Mesodermal cell (in vitro differentiated cells): ENCODE results near the gene DHRS13.
"Not testable (repeated sequence)": the region's sequence is repeated elsewhere in the genome, so short reads cannot be mapped to it uniquely, and the experiment has no call there.

Experiments
- H3K27ac ChIP-seq: 2 replicates; pipeline ENCODE4 v1.7.0; 2013; ENCODE audit warnings: mild to moderate bottlenecking, low read depth, low read length, moderate library complexity; ENCODE audit not compliant: severe bottlenecking
- H3K36me3 ChIP-seq: 2 replicates; pipeline ENCODE4 v1.7.1; 2013; ENCODE audit warnings: mild to moderate bottlenecking, low read length, moderate library complexity; ENCODE audit not compliant: control insufficient read depth, insufficient read depth
- H3K4me1 ChIP-seq: one replicate; pipeline ENCODE4 v1.7.1; 2013; ENCODE audit warnings: mild to moderate bottlenecking, low read length; ENCODE audit not compliant: insufficient read depth, control insufficient read depth, poor library complexity, severe bottlenecking
- H3K4me3 ChIP-seq: 2 replicates; pipeline ENCODE4 v1.7.0; 2013; ENCODE audit warnings: low read length, control low read depth, mild to moderate bottlenecking; ENCODE audit not compliant: insufficient read depth, poor library complexity, severe bottlenecking; ENCODE audit errors: extremely low read depth
- H3K9me3 ChIP-seq: 2 replicates; pipeline ENCODE4 v1.7.1; 2013; ENCODE audit warnings: mild to moderate bottlenecking, low read length, moderate library complexity; ENCODE audit not compliant: control insufficient read depth
- WGBS, 2 experiments: methylation state at CpG; one replicate each; pipeline ENCODE4 v1.1.5; 2013; ENCODE audit warnings: missing lambda C conversion rate in 2 of 2; ENCODE audit not compliant: insufficient coverage in 2 of 2; 5-methylcytosine and 5-hydroxymethylcytosine counted together

DHRS13 gene

GRCh38 chr17:28912938-28913333 lies 10.1 kb upstream of the DHRS13 start:
- Histone ChIP-seq H3K4me1 (peaks cover 7% of the 10 kb centered on the region), H3K9me3 (no peaks in the 10 kb centered on the region), H3K27ac (no peak overlapping the region), H3K4me3 (no peak overlapping the region), H3K36me3 (peaks cover 100% of the 10 kb centered on the region)
- 95 to 96% methylated on average over 4 to 5 of the region's 6 CpGs for WGBS, 2 experiments

DNA sequence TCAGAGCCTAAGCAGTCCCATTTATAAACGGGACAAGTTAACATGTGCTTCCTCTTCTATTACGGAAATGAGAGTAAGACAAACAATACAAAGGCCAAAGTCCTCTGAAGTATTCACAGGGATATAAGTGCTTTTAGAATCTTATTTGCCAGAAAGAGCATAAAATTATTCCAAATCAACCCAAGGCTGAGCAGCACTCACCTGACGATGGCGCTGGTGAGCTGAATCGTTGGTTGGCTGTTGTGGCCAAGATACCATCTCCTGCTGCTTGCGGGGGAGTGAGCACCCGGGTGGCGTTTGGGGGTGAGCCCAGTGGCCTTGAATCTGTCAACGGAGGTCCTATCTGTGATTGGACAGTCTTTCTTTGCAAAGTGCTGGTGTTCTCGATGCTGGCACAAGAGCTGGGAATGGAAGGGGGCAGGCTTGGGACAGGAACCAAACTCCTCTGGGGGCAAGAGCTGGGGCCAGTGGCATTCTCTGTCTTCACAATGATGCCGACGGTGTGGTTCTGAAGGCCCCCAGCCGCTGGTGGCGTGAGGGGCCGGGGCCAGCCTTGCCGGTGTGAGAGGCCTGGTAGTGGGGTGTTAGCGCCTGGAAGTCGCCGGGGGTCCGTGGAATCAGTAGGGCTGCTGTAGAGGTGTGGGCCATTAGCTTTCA lies 9.5 kb upstream of the DHRS13 start:
- Histone ChIP-seq H3K9me3 (no peaks in the 10 kb centered on the region), H3K36me3 (peaks cover 100% of the 10 kb centered on the region), H3K4me3 (no peak overlapping the region), H3K4me1 (peaks cover 7% of the 10 kb centered on the region), H3K27ac (no peak overlapping the region)
- 95 to 99% methylated on average over 15 to 19 of the region's 20 CpGs for WGBS, 2 experiments

DNA sequence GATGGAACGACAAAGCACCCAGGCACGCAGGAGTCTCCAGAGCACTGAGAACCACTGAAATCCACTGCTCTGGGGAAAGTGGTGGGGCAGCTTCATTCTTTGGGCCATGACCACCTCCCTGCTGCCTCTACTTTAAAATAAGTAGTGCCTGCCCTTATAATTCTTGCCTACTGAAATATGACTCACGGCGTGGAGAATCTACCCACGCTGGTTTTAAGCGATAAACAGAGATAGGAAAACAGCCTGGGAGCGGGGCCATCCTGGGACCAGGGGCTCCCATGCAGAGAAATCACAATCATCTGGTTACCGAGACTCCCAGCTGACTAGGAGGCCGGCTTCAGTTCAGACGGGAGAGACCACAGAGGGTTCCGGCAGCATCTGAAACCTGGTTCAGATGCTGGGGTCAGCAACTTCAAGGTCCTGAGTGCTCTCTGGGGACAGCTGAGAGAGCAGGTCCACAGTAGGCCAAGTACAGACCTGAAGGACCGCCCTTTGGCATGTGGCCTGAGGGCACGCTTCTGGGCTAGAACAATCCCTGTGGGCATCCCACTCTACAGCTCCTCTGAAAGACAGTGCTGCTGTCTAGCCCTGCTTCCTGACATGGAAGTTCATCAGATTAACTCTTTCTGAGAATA lies 8.6 kb upstream of the DHRS13 start:
- WGBS, 2 experiments, result 94 to 97% methylated on average over 12 to 13 of the region's 13 CpGs
- H3K4me1 ChIP-seq, result peaks cover 7% of the 10 kb centered on the region
- no peaks in the 10 kb centered on the region for H3K9me3 ChIP-seq
- peaks cover 100% of the 10 kb centered on the region for H3K36me3 ChIP-seq
- no peak overlapping the region for H3K4me3 ChIP-seq
- no peak overlapping the region for H3K27ac ChIP-seq

GRCh38 chr17:28910534-28910933 lies 7.7 kb upstream of the DHRS13 start:
- Histone ChIP-seq H3K27ac (no peak overlapping the region), H3K36me3 (peaks cover 100% of the 10 kb centered on the region)
- no CpG with 5 or more reads among the region's 1 CpG for WGBS, 2 experiments

DNA sequence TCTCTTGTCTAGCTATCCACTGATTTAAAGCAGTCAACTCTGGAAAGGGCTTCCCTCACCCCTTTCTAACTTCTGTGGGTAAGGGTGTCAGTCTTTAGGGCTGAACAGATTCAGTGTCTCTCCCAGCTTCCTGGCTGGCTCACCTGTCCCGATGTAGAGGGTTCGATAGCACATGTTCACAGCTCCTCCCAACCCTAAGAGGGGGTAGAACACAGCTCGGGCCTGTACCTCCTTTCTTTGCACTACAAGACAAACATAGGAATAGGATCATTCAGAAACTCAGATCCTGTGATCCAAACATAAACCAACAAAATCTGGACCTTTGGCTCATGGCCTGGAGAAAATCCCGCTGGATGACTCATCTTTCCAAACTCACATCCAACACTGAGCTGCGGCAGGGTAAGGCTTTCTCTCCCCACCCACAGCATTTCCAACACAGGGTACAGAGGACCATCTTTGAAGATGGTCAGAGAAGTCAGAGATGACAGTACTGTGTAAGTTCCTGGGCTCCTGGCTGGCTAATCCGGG lies 5.8 kb upstream of the DHRS13 start:
- peaks cover 90% of the 10 kb centered on the region for H3K36me3 ChIP-seq

More at GRCh38 chr17:28910534-28910933, 7.7 kb upstream of the DHRS13 start:
- H3K4me3 ChIP-seq, result no peak overlapping the region
- H3K4me1 ChIP-seq, result peaks cover 7% of the 10 kb centered on the region
- H3K9me3 ChIP-seq, result no peaks in the 10 kb centered on the region

GRCh38 chr17:28907709-28908475 lies 5.0 kb upstream of the DHRS13 start:
- no peak overlapping the region for H3K4me3 ChIP-seq
- peaks cover 81% of the 10 kb centered on the region for H3K36me3 ChIP-seq
- H3K27ac ChIP-seq, result no peak overlapping the region
- peaks cover 7% of the 10 kb centered on the region for H3K4me1 ChIP-seq
- WGBS, 2 experiments, result 77 to 88% methylated on average over 1 to 2 of the region's 3 CpGs
- H3K9me3 ChIP-seq, result no peaks in the 10 kb centered on the region

More for the DNA sequence above, 5.8 kb upstream of the DHRS13 start:
- no peak overlapping the region for H3K4me3 ChIP-seq
- WGBS, 2 experiments, result 97% methylated on average over 3 to 4 of the region's 6 CpGs
- H3K27ac ChIP-seq, result no peak overlapping the region
- H3K9me3 ChIP-seq, result no peaks in the 10 kb centered on the region
- peaks cover 7% of the 10 kb centered on the region for H3K4me1 ChIP-seq

GRCh38 chr17:28906706-28907438 lies 4.0 kb upstream of the DHRS13 start:
- Histone ChIP-seq H3K4me1 (peaks cover 8% of the 10 kb centered on the region), H3K27ac (no peak overlapping the region), H3K4me3 (no peak overlapping the region), H3K36me3 (peaks cover 71% of the 10 kb centered on the region), H3K9me3 (no peaks in the 10 kb centered on the region)
- 92% methylated on average over 4 to 5 of the region's 7 CpGs for WGBS, 2 experiments

- no peaks in the 10 kb centered on the region for H3K9me3 ChIP-seq
- H3K4me1 ChIP-seq, result peaks cover 14% of the 10 kb centered on the region
- H3K36me3 ChIP-seq, result peaks cover 66% of the 10 kb centered on the region
- WGBS, 2 experiments, result 97 to 100% methylated on average over 9 of the region's 9 CpGs
- no peak overlapping the region for H3K27ac ChIP-seq
- no peak overlapping the region for H3K4me3 ChIP-seq
Observed at GRCh38 chr17:28906276-28906675, 3.4 kb upstream of the DHRS13 start.

- Histone ChIP-seq H3K36me3 (peaks cover 62% of the 10 kb centered on the region), H3K27ac (no peak overlapping the region), H3K4me1 (peaks cover 16% of the 10 kb centered on the region), H3K9me3 (no peaks in the 10 kb centered on the region), H3K4me3 (no peak overlapping the region)
- WGBS, 2 experiments, result 83 to 90% methylated on average over 2 to 3 of the region's 4 CpGs
Observed at GRCh38 chr17:28904800-28905199, 1.9 kb upstream of the DHRS13 start.

GRCh38 chr17:28903546-28903841 lies 615 bp upstream of the DHRS13 start:
- H3K27ac ChIP-seq, H3K4me1 ChIP-seq, H3K4me3 ChIP-seq, H3K9me3 ChIP-seq: not testable (repeated sequence)
- H3K36me3 ChIP-seq, result peaks cover 49% of the 10 kb centered on the region
- 87 to 100% methylated on average over 3 to 5 of the region's 5 CpGs for WGBS, 2 experiments
